Cardiac ventricle fibroblast (primary cell): Measurements from ENCODE around the gene COA5. TPM values are rescaled to one million over a fixed set of nuclear protein-coding genes. Genes with fewer than 3 reads are reported as not detected.

Experiments used
- total RNA-seq: library from RNA; depleted of rRNA; stranded (reverse); fragments of >200 nt; gene quantifications from 2 replicates; pipeline ENCODE4 v1.2.3, GENCODE V29; 2015

COA5 gene, protein sequence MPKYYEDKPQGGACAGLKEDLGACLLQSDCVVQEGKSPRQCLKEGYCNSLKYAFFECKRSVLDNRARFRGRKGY
- total RNA-seq = 18.7 and 23.8 TPM in 2 replicates

GRCh38 chr2:98608116-98608961 is at the start of gene COA5, which contains the start of gene UNC50:
Gene COA5 (minus strand): TSS chr2:98608512. CDS start chr2:98608405, 107 bp downstream.
Gene UNC50 (plus strand): TSS chr2:98608589. CDS start chr2:98609760, 1,171 bp downstream.

Other genes with a start within 250 kb of the COA5 start
- gene INPP4A, start 163.7 kb downstream of the COA5 start, total RNA-seq = 13.4 and 16.6 TPM in 2 replicates
- gene UNC50, start 77 bp upstream of the COA5 start, total RNA-seq = 35.8 and 38.3 TPM in 2 replicates
- 0.54 and 4.3 TPM in 2 replicates for gene MGAT4A, start 122.6 kb upstream of the COA5 start, total RNA-seq